HG02588 (cell line): Measurements from ENCODE around the gene UBE3A.

ENCODE experiments used
- ATAC-seq: cut with Tn5 transposase; IDR thresholded peaks from one replicate; pipeline ENCODE4 v1.9.1; 2021; ENCODE audit warnings: mild to moderate bottlenecking, moderate library complexity; ENCODE audit not compliant: unreplicated experiment

Gene UBE3A

DNA sequence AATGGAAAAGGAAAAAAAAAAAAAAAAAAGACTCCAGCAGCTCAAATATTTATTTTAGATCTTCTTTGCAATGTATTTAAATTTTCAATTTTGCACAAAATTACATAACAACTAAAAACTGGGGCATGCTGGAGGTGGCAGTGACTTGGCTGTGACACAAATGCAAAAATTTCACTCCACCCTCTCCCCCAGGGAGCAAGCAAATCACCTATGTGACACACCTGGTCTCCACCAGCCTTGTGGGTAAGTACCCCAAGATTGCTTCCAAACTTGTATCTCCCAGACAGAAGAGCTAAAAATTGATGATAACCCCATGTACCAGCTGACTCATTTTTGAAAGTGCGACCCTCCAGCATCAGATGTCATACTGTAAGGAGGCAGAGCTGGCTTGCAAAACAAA is 32.0 kb downstream of the UBE3A start:
- ATAC-seq = no peak

DNA sequence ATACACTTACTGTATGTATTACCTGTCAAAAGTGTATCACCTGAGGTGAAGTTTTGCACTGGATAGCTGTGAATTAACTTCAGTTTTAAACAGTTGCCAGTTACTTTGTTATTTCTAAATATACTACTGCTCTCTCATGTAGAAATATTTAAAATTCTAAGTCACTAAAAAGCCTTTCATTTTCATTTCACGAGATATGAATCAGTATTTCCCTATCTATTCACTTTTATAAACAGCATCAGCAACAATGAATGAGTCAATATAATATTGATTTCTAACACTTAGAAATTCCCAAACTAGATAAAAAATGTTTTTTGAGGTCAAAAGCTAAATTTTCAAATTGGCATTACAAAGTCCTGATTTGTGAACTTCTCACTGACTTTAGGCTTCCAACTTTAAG is 32.6 kb downstream of the UBE3A start:
- ATAC-seq = no peak

DNA sequence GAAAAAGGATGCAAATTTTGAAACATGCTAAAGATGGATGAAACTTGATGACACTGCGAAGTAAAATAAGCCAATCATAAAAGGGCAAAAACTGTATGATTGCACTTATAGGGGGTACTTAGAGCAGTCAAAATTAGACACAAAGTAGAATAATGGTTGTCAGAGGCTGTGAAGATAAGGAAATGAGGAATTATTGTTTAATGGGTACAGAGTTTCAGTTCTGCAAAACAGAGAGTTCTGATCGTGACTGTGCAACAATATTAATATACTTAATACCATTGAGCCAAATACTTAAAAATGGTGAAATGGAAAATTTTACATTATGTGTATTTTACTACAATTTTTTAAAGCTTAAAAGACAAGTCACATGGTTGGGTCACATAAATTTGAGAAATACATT is 35.1 kb downstream of the UBE3A start:
- no peak for ATAC-seq

DNA sequence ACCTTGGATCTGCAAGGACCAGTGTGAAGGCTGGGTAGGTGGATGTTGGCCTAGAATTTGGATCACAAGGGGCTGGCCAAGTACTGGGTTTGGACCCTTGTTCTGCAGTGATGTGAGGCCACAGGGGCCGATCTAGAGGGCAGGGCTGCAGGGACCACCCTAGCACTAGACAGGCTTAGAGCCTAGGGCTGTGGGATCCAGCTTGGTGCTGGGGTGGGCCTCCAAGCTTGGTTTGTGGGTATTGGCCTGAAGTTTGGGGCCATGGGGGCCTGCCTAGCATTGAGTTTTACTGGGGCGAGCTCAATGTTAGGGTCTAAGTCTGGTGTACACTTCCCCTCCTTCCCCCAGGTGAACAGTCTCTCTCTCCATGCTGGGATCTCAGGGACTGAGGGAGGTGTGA is 36.5 kb downstream of the UBE3A start:
- ATAC-seq = no peak

DNA sequence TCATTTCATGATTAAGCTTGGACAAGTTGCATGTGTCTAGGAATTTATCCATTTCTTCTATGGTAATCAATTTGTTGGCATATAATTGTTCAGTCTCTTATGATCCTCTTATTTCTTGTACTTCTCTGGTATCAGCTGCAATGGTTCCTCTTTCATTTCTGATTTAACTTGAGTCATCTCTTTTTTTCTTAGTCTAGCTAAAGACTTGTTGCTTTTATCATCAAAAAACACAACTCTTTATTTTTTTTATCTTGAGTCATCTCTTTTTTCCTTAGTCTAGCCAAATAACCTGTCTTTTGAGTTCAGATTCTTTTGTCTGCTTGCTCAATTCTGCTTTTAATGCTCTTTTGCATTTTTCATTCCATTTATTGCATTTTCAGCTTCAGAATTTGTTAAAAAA is 37.3 kb downstream of the UBE3A start:
- no peak for ATAC-seq

DNA sequence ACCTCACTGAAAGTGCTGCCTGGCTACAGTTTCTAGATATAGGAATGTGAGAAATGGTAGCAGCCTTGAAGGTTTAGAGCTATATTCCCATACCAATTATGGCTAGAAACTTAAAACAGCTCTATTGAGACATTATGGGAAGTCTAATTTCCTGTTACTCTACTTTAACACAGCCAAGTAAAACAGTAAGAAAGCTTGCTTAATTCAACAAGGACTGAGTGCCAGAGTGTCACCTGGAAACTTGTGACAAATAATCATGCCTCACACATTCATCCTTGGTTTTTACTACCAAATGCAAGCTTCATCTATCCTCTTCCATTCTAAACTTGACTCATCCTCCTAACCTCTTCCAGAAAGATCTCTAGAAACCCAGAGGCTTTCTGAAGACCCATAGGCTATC is 41.7 kb downstream of the UBE3A start:
- no peak for ATAC-seq

DNA sequence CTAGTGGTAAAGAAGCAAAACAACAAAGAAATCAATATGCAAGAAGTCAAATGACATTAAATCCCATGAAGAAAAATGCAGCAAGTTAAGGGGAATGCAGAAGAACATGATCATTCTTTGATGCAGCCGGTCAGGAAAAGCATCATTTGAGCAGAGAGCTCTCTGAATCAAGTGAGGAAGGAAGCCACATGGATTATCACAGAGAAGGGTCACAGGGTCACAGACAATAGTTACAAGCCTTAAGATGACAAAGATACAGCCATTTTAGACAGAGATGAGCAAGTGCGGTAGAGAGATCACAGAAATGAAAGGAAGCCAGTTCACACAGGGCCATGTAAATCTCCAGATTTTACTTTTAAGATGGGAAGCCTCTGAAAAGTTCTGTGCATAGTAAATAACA is 43.9 kb downstream of the UBE3A start:
- ATAC-seq = no peak

DNA sequence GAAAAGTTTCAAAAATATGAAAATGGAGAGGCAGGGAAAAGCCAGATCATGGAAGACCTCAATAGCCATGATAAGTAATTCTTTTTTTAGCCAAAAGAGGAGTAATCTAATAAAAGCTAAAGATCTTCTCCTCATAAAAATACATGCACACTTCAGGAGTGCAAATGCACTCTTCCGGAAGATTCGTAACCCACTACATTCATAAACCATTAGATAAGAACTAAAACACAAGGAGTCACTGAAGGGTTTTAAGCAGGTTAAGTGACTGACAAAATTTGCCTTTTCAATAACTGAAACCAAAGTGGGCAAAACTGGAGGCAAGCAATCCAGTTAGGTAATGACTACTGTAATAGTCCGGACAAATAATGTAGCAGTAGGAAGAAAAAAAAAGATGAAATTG is 46.0 kb downstream of the UBE3A start:
- ATAC-seq = no peak

DNA sequence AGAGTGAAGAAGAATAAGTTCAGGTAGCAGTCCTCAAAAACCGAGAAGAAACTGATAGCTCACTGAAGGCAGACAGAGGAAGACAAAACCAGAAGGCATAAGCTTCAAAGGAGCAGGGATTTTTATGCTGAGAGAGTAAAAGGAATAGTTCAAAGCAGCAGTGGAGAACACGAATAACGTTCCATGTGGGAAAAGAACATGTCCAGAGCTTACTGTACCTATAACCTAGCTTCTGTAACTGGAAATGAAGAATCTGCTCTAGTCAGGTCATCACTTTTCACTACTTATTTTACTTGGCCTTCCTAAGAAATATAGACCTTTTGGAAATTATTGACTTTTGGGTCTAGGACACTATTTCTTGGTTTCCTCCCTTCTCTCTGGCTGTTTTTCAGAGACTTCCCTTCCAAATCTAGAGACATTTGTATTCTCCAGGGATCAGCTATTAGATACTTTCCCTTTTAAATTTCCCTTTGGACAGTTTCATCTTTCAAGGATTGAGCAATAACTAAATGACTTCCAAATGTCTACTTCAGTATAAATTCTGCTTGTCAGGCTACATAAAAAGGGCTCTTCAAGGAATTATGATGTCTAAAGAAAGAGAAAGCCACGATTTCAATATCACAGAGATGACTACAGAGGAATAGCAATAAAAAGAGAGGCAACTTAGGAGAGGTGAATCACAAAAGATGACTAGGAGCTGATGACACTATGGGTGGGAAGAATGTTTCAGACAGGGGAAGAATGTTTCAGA is 46.7 kb downstream of the UBE3A start:
- ATAC-seq = no peak

DNA sequence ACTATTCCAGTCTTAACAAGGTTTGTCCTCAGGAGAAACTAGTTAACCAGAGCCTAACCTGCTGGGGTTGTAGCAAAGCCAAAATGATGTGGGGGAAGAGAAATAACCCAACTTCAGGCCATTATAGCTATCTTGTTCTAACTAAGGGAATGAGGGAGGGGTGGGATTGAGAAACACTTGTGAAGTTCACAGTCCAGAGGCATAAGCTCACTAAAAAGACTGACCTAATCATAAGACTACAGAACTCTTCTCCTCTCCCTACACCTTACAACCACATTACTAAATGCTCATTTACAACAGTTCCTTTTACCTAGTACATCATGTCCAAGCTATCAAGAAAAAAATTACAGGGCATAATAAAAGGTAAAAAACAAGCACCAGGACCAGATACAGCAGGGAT is 52.8 kb downstream of the UBE3A start:
- no peak for ATAC-seq

DNA sequence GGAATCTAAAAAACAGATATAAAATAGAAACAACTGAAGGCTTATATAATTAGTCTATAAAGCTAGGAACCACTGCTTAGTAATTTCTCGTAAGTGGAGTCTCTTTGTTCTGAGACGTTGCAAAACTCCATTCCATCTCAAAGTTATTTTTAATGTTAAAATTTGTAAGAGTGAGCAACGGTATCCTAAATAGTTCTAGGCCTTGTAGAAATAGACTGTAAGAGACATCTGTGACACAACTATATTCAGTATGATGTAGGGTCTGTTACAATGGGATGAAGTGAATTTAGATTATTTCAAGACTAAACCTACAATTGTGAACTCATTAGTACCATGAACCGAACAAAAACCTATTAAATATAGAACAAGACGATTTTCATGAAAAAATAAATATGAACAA is 57.2 kb downstream of the UBE3A start:
- no peak for ATAC-seq

DNA sequence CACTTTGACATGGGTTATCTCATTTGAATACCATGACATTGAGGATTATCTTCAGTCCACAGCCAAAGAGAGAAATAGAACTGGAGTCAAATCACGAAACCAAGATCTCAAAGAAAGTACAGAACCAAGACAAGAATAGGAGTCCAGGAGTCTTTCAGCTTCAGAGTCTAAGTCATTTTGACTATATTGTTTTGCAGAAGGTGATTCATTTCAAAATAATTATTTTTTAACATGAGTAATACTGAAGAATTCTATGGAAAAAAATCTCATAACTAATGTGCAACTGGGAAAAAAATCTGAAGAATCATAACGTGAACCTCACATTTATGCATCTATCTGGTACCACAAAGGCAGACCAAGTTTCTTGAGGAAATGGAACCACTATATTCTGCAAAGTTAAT is 60.3 kb downstream of the UBE3A start:
- no peak for ATAC-seq

DNA sequence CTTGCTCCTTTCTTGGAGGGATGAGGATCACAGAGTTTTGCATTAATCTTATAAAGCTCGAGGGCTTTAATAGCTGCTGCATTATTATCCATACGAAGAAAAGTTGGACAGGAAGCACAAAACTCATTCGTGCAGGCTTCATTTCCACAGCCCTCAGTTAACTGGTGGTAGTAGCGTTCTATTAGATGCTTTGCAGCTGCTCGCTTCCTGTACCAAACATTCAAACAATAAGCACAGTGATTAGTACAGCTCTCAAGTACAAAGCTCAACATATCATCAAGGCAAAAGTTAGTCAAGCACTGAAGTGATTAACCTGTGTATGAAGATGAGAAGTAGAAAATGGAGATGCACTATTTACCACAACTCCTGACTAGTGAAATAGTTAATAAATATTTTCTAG is 63.3 kb downstream of the UBE3A start:
- no peak for ATAC-seq

DNA sequence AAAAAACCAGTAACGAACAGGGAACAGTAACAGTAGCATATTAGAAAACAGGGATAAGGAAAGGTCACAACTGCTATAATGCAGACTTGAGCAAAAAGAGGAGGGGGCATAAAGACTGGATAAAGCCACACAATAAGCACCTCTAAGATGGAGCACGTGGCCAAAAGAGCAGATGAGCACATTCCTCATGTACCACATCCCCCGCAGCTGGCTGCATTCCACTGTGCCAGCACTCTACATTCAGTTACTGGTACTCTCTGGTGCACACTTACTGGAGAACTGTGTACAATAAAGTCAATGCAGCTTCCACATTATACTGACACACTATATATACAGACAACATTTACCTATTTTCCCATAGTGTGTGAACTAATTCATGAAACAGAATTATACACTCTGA is 64.7 kb downstream of the UBE3A start:
- ATAC-seq = no peak

DNA sequence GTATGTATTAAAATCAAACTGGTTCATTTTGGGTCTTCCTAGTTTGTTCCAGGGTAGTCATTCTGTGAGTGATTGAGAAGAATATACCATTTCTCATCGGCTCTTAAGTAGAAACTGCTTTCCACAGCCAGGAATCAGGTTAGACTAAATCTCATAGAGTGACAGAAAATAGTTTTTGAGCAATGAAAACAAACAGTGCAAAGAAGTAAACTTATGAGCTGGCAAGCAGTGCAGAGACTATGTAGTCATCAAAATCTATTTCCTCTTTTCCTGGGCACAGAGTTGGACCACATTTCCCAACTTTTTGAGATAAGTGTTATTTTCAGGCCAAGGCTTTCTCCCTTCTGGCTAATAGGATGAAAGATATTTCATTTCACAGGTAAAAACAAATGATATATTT is 66.5 kb downstream of the UBE3A start:
- no peak for ATAC-seq

DNA sequence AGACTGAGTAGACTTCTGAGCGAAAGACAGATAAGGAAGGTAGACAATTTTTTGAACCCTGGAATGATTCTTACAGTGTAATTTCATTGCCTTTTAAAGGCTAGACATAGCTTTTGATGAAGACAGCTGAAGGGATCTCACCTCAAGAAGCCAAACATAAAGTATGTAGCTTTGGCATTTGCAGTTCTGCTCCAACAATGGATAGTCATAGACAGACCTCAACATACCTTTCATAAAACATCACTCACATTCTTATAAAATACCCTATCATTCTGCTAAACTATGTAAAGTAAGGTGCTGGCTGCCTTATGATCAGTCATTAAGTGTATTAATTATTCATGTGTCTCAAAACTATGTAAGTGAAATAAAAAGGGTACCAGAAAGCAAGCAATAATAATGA is 70.0 kb downstream of the UBE3A start:
- no peak for ATAC-seq

DNA sequence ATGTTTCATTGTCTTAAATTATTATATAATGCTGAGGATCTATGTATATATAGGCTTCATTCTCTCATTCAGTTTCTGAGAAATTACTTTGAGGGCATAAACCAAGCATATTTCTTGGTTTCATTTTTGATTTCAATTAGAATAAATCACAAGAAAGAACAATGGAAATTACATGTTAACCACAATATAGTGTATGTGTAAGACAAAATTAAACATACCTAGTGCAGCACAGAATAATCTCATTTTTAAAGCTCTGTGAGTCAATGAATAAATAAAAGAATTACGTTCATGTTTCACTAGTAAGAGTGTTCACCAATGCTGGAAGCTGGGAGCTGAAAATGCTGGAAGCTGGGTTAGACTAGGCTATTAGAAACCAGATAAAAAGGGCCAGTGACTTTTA is 72.8 kb downstream of the UBE3A start:
- ATAC-seq = no peak

DNA sequence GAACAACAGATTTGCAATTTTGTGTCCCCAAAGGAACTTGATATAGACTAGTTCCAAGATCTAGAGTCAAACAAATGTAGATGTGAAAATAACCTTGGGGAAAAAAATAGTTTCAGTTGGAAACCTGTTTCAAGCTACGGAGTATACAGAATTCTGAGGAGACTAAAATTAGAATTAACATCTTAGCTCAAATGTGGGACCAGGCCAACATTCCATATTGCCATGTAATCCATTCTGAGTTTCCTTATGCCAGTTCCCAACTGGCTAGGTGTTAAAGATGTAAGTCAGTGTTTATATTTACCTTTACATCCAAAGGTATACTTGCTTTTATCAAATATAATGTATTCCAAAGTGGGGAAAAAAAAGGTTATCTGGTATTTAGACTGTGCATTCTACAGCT is 76.3 kb downstream of the UBE3A start:
- no peak for ATAC-seq

DNA sequence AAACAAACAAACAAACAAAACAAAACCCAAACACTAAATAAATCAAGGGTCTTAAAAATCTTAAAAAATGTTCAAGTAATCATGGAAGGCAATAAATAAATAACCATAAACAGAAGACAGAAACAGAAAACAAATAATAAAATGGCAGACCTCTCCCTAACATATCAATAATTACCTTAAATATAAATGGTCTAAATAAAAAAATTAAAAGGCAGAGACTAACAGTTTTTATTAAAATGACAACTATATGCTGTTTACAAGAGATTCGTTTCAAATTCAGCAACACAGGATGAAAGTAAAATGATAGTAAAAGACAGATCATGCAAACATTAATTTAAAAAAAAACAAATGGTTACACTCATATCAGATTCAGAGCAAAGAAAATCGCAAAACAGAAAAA is 91.1 kb downstream of the UBE3A start:
- ATAC-seq = no peak

DNA sequence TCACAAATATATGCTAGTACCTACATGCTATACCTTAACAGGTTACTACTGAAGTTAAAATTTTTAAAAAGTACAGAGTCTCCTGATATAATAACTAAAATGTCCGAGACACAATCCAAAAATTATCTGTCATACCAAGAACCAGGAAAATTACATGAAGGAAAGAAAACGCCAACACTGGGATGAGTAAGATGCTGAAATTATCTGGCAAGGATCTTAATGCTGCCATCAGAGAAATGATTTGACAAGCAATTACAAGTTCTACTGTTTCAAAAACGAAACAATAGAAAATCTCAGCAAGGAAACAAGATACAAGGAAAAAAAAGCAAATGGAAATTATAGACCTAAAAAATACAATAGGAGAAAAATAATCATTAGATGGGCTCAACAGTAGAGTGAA is 92.5 kb downstream of the UBE3A start:
- no peak for ATAC-seq

DNA sequence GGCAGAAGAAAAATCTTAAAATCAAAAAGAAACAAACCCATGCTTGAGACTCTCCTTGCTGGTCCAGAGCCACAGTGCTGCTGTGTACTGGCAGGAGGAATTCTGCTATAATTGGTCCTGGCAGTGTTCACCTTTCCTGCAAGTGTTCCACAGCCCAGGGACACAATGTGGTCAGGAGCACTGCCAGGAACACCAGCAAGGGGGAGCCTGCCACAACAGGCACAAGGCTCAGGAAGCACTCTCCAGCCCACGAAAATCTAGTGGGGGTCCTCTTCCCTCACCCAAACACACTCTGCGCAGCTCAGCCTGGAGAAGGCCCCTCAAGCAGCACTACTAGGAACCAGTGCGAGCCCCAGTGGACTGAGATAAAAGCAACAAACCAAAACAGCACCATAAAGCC is 92.9 kb downstream of the UBE3A start:
- ATAC-seq = no peak

DNA sequence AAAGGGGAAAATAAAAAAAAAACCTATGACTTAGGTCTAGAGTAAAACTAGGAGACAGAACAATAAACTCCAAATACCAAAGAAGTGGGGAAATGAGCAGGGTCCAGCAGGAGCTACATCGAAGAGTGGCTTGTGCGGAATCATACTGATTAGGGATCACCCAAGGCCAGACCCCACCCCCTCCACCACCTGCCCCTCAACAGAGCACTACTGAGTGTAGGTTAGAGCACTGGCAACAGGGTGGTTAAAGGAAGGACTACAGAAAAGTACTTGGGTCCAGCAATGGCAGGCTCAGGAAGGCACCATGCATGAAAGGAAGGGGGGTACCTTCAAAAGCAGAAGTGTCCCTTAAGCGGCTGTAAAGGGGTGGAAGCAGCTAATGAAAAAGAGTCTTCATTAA is 96.2 kb downstream of the UBE3A start:
- no peak for ATAC-seq

DNA sequence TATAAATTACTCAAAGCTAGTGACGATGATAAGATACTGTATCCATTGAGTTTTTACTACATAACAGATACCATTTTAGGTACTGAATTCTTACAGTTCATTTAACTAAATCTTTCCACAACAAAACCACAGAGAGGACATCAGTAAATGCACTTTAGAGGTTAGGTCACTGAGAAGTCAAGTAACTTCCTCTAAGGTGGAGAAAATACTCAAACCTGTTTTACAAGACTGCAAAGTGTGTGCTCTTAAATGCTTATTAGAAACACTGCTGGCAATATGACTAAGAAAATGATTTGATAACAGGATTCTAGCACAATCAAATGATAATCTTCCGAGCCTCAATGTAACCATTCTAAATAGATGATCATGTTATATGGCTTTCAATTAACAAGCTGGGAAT is 99.4 kb downstream of the UBE3A start:
- ATAC-seq = no peak
